GM21526 (cell line): ENCODE results near the gene CSMD2.

ENCODE experiments used
- ATAC-seq: cut with Tn5 transposase; IDR thresholded peaks from one replicate; pipeline ENCODE4 v1.9.1; 2021; ENCODE audit warnings: moderate library complexity; ENCODE audit not compliant: unreplicated experiment, low FRiP score

The CSMD2 gene

DNA sequence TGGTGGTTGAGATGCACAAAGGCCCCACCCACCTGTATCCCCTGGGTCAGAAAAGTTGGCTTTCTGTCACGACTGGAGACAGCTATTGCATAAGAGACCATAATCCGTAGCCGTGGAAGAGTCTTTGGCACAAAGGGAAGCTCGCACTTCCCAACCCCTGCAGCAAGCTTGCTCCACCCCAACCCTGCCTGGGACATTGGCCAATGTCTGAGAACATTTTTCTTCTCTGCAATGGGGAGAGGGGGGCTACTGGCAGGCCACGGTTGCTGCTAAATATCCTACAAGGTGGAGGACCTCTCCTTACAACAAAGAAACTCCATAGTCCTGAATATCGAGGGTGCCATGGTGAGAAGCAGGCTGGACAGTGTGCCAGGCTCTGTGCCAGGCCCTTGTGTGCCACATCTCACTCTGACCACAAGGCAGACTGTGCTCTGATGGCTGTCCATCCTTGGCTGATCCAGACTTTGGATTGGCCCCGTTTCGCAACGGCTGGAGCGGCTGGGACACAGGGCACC is 104.1 kb downstream of the CSMD2 start:
- ATAC-seq: no peak

DNA sequence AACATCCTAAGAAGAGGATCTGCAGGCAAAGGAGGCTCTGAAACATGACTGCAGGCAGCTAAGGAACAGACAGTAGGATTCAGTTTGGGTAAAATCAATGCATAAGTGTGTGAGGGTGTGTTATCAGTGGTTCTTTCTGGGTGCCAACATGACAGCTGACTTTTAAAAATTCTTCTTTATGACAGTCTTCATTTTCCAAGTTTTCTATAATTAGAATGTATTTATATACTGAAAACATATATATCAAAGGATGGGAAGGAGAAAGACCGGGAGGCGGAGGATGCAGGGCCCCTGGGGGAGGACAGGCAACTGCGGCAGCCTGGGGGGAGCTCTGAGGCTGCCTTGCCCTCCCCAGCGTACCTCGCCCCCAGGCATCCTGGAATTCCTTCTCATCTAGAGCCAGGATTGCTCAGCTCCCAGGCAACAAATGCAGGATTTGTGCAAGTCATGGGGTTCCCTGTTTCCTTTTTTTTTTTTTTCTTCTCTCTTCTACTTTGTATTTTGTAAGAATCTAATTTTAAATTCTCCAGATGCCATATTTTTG is 104.8 kb downstream of the CSMD2 start:
- no peak for ATAC-seq

DNA sequence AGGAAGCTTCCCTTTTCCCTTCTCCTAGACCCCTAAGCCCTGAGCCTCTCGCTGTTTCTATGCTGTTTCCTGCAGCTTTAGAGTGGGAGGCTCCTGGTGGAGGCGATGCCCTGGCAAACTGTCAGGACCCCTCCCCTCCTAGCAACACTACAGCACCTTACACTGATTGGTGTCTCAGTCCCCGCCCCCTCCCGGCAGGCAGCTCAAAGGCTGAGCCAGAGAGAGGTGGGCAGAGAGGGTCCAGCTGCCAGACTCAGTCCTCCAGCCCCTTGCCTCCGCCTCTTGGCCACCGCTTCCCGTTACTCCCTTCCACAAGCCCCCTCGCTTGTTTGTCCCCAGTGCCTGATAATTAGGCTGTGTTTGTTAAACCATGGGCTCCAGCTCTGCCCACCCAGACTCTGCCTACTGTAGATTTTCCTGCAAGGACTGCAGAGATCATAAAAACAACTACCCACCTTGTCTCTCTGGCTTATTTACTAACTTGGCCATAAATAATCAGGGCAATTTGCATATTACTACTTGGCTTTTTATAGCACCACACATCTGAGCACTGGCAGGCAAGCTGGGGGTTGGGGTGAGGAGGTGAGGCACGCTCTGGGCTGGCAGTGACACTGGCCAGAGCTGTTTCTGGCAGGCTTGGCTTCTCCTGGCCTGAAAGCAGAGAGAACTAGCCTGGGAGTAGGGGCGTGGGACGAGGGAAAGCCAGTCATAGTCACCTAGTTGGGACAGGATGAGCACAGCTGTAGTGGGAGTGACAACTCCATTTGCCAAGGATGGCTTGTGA is 107.5 kb downstream of the CSMD2 start:
- ATAC-seq: no peak

DNA sequence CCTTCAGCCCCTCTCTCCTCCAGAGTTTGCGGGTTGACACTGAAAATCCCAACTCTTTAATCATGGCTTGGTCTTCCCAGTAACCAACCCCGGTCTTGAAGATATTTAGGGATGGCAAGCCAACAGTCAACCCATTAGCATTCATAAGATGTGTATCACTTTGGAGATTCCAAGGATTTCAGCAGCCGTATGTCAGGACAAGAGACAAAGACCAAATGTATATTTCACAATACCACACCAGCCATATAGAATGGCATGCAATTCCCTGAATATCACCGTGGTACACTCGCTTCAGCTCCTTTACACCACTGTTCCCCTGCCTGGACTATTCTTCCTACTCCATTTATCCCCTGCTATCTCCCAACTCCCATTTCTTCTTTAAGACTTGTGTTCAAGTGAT is 109.2 kb downstream of the CSMD2 start:
- no peak for ATAC-seq

DNA sequence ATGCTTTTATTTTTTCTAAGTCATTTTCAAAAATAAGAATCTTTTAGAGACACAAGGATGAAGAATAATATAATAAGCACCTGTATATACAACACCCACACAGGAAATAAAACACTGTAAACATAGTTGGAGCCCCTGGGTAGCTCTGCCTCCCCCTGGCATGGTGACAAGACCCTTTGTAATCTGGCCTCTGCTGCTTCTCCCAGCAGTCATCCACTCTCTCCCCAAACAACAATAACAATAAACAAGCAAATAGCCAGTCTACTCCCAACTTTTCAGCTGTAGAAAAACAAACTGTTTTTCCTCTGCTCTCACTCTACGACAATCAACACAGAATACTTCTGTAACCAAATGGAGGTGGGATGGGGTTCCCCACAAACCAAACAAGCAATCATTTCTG is 110.1 kb downstream of the CSMD2 start:
- no peak for ATAC-seq

DNA sequence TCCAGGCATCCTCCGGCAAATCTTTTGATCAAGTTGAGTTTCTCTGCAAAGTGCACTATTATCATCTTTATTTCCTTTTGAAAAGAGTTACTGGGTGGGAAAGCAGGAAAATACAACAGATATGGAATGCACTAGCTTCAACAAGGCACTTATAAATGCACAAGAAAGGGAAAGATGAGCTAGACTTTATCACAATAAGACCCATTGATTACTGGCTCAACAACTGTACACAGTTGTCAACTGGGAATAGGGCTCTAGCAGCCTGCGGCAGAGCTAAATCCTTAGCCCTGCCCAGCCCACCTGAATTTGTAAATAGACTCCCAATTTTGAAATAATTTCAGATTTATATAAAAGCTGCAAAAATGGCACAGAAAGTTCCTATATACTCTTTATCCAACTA is 111.4 kb downstream of the CSMD2 start:
- ATAC-seq: no peak

DNA sequence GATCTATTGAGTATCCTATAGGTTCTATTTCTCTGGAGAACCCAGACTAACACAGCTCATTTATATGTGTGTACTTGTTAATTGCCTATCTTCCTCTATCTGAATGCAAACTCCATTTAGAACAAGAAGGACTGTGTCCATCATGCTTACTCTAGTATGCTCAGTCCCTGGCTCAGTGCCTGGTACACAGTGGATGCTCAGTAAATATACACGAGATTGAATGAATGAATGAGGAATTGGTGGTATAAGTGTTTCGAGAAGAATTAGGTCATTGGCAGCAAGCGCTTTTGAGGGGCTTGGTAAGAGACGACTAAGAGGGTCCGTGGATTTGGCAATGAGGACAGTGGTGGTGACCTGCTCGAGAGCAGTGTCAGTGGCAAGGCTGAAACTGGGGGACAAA is 112.5 kb downstream of the CSMD2 start:
- no peak for ATAC-seq

DNA sequence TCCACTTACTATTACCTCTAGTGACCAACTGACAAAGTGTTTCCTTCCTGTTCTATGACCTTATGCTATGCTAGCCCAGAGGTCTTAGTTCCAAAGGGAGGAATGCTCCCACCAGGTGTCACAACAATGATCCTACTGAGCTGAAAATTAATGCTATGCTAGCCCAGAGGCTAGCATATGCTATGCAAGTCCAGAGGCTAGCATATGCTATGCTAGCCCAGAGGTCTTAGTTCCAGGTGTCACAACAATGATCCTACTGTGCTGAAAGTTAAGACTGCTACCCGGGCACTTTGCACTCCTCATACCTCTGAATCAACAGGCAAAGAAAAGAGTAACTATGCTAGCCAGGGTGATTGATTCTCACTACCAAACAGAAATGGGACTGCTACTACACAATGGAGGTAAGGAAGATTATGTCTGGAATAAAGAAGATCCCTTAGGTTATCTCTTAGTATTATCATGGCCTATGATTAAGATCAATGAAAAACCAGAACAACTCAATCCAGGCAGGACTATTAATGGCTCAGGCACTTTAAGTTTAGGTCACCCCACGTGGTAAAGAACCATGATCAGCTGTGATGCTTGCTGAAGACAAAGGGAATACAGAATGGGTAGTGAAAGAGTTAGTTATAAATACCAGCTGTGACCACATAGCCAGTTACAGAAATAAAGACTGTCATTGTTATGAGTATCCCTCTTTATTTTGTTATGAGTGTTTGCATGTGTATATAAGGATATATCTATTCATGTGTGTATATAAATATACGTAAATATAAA is 114.1 kb downstream of the CSMD2 start:
- ATAC-seq: no peak

DNA sequence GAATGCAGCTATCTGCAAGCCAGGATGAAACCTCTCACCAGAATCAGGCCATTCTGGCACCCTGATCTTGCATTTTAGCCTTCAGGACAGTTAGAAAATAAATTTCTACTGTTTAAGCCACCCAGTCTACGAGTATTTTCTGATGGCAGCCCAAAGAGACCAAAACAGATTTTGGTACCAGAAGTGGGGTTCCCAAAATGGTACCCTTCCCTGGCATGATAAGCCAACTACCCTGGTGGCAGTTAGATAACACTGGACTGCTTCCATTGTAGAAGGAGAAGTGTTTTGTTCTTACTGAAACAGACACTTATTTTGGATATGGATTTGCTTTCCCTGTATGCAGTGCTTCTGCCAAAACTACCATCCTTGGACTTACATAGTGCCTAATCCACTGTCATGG is 115.0 kb downstream of the CSMD2 start:
- ATAC-seq: no peak

DNA sequence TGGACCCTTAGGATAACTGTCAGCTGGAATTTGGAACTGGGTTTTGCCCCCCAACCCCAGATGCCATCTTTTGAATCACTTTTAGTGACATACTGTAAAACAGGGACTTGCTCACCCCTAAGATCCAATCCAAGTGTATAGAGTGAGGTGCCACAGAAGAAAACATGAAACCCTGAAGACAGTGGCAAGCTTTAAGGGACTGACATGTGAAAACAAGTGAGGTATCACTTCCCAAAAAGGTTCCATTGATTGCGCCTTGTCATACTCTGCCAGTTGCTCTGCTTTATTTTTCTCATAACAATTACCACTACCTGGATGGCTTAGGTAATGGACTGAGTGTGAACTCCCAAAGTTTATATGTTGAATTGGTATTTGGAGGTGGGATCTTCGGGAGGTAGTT is 115.6 kb downstream of the CSMD2 start:
- no peak for ATAC-seq

DNA sequence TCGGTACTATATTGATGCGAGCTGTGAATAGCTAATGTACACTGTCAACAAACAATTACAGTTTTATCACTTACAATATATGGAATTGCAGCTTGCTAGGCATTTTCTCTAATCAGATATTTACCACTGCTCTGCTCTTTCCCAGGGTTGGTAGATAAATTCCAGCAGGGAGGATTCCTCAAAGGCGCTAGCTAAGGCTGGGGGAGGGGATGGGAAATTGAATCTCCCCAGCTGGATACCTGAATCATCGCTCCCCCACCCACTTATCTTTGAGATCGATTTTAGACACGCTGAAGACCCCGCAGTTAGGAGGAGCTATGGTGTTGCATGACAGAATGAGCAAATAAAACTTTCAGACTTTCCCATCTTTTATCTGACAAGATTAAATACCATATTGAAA is 127.2 kb downstream of the CSMD2 start:
- ATAC-seq: no peak

DNA sequence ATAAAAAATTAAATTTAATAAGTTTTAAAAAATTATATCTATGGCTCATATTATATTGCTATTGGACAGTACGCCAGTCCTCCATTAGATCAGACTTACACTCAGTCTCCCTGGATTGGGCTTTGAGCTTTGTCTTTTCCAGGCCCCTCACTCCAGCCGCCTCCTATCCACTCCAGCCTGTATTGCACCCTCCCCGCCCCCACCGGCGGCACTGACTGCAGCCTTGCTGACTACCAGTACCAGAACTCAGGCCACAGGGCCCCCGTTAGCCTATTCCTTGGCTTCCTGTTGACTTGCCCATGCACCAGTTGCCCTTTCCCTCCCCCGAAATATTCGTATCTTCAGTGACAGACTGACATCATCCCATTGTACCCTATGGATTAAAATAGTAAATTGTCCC is 127.9 kb downstream of the CSMD2 start:
- no peak for ATAC-seq

DNA sequence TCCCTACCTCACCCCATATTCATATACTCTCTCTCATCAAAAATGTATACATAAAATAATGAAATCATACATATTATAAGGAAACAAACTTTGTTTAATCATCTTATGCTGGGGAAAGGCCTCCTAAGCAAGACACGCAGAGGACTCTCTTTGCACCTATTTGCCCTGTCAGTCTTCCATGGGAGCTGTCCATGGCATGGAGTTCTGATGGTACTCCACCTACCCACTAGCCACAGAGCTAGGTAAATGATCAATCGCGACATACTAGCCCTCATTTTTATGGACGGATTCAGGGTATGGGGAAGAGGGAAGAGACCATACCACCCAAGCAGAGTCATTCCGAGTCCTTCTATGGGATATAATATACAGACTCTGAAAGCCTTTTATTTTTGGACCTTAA is 131.0 kb downstream of the CSMD2 start:
- no peak for ATAC-seq

DNA sequence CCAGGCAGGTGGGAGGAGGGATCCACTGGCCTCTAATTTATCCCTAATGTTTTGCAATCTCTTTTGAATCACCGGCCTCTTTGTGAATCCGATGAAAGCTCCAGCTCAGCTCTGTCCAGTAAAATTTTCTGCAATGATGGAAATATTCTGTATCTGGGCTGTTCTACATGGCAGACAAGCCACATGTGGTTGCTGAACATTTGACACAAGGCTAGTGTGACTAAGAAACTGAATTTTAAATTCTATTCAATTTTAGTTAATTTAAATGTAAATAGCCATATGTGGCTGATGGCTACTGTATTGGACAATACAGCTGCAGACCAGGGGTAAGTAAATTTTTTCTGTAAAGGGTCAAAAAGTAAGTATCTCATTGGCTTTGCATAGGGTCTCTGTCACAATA is 135.1 kb downstream of the CSMD2 start:
- ATAC-seq: no peak

DNA sequence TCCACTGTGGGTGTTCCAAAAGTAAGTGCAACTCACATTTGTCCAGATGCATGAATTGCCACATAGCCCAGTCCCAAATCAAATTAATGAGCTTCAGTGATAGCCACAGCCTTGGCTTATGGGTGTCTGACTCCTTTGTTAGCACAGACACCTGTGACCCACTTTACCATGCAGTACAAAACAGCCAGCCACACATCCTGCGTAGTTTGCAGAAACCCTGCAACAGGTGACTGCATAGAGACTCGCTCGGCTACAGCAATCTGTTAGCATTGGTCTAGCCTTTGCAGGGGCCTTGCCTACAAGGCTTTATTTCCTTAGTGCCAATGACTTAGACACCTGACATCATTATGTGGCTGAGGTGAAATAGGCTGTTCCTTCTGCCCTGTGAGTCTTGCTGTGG is 135.5 kb downstream of the CSMD2 start:
- no peak for ATAC-seq

DNA sequence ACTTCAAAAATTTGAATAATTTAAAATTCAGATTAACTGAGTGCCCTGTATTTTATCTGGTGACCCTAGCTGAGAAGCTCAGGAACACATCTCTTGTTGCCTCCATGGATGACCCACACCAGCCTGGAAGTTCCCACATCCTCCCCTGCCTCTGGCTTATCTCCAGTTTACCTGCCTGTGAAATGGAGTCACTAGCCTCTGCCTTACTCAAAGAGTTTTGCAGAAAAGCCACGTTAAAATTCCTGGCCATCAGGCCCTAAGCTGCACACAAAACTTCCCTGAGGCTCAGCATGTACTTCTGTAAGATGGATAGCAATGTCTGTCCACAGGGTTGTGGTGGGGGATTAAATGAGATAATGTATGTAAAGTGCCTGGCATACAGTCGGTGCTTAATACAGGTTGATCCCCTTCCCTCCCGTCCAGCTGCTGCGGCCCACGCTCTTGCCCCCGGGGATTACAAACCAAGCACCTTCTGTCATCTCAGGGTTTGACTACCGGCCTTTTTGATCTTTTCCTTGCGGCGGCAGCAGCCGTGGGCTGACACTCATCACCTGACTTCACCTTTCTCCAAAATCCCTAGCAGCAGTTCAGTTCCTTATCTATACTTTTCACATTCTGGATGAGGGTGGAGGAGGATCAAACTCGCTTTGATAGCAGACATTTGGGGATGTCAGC is 136.5 kb downstream of the CSMD2 start:
- no peak for ATAC-seq

DNA sequence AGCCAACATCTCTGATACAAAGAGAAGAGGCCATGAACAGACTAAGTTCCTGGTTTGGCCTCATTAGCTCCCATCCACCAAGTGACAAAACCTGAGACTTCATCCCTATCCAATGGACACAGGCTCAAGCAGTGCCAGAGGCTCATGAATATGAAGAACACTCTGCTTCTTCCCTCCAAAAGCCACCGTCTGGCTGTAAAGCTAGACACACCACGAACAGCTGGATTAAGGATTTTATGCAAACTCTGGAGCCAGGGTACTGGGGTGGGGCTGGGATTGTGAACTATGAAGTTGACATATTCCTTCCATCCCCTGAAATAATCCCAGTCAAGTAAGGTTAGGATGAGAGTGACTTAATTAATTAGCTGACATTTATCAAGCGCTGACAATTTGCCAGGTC is 139.4 kb downstream of the CSMD2 start:
- no peak for ATAC-seq

DNA sequence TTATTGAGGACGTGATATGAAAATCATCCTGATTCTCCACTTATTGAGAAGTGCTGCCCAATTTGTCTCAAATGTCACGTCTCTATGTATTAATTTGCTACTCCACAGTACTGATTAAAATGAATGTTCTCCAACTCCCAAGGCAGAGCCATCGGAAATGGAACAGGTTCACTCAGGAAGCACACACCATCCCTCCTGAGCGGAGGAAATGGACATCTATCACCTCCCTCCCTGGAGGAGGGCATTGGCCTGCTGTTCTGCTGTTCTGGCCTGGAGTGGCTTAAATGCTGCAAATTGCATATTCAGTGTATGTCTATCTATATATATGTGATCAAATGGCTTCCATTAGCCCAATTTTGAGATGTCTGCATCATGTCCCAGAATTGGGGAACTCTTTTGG is 140.5 kb downstream of the CSMD2 start:
- ATAC-seq: no peak

DNA sequence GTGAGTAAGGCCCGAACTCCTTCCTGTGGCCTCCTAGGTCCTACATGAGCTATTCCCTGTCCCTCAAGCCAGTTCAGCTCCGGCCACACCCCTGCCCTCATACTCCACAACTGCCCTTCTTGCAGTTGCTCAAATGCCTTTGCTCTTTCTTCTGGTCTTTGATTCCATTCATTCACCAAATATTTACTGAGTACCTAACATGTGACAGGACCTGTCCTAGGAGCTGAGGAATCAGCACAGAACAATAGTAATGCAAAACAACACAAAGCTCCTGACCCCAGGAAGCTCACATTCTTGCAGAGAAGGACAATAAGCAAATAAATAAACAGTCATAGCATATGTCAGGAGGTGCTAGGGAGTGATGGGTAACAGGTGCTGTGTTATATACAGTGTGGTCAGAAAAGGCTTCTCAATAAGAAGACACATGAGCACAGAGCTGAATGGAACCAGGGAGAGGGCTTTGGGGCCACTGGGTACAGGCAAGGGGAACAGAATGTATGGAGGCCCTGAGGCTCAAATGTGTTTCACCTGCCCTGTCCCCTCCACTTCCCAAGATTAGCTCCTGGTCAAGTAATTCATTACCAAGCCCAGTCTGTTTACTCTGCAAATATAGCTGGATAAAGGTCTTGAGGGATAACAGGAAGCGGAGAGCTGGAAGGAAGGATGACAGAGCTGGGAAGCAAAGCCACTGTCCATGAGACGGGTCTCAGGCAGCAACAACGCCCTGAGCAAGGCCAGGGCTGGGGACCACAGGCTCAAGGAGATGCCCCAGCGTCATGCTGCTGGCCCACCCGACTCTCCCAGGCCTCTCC is 145.1 kb downstream of the CSMD2 start:
- no peak for ATAC-seq

DNA sequence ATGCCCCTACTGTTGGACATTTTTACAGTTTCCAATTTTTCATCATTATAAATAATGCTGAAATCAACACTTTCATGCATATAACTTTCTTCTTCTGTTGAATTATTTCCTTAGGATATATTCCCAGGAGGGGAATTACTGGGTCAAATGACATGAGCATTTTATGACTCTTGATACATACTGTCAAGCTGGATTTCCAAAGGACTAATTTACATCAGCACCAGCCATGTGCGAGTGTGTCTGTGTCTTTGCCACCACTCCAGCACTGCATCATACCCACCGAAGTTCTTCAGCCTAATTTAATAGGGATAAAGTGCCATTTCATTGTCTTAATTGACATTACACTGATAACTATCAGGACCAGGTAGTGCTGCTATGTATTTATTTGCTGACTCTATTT is 146.7 kb downstream of the CSMD2 start:
- no peak for ATAC-seq
